ENCODE measurements around the gene AP1B1.

DNA sequence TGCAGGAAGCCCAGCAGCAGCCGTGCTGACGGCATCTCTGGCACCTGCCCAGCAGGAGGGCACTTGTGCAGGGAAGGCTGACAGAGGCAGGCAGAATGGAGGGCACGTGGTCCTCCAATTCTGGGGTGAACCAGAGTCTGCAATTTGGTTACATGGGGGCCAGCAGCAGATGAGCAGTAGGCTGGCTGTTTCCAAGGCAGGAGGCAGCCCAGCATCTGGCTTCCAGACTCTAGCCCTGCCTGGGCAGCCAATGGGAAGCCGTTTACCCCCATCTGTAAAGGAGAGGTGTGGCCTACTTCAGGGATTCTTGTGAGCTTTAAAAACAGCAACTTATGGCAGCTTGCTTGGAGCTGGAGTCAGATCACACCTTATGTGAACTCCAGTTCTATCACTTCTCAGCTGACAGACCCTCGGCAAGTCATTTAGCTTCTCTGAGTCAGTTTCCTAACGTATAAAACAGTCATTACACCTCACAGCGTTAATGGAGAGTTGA, 45.0 kb downstream of the AP1B1 start:
- TF ChIP-seq, protein P1, sequence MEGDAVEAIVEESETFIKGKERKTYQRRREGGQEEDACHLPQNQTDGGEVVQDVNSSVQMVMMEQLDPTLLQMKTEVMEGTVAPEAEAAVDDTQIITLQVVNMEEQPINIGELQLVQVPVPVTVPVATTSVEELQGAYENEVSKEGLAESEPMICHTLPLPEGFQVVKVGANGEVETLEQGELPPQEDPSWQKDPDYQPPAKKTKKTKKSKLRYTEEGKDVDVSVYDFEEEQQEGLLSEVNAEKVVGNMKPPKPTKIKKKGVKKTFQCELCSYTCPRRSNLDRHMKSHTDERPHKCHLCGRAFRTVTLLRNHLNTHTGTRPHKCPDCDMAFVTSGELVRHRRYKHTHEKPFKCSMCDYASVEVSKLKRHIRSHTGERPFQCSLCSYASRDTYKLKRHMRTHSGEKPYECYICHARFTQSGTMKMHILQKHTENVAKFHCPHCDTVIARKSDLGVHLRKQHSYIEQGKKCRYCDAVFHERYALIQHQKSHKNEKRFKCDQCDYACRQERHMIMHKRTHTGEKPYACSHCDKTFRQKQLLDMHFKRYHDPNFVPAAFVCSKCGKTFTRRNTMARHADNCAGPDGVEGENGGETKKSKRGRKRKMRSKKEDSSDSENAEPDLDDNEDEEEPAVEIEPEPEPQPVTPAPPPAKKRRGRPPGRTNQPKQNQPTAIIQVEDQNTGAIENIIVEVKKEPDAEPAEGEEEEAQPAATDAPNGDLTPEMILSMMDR (conservative IDR thresholded peaks at IDR 0.05; ENCODE audit: low read depth, low read length): no peak
- TF ChIP-seq CEBPB (IDR thresholded peaks at IDR 0.05; ENCODE audit: low read depth, low read length) (no peak), SMC3 (IDR thresholded peaks at IDR 0.05; ENCODE audit: low read depth, low read length) (no peak), MAFK (IDR thresholded peaks at IDR 0.05; ENCODE audit: low read depth, low read length) (no peak), POLR2A (IDR thresholded peaks at IDR 0.05; ENCODE audit: low read depth, low read length) (no peak), BHLHE40 (IDR thresholded peaks at IDR 0.05; ENCODE audit: low read depth, low read length) (no peak), MXI1 (IDR thresholded peaks at IDR 0.05; ENCODE audit: borderline replicate concordance, low read depth, low read length) (no peak), RAD21 (IDR thresholded peaks at IDR 0.05; ENCODE audit: low read length) (no peak), RCOR1 (IDR thresholded peaks at IDR 0.05; ENCODE audit: insufficient replicate concordance, low read length) (no peak), CHD1 (IDR thresholded peaks at IDR 0.05; ENCODE audit: low read depth, low read length) (no peak)
- TF ChIP-seq, protein P2, sequence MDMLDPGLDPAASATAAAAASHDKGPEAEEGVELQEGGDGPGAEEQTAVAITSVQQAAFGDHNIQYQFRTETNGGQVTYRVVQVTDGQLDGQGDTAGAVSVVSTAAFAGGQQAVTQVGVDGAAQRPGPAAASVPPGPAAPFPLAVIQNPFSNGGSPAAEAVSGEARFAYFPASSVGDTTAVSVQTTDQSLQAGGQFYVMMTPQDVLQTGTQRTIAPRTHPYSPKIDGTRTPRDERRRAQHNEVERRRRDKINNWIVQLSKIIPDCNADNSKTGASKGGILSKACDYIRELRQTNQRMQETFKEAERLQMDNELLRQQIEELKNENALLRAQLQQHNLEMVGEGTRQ (IDR thresholded peaks at IDR 0.05; ENCODE audit: low read depth, low read length): no peak

Measured in IMR-90 (cell line).